ENCODE measurements around the gene EFL1. TPM values are rescaled to one million over a fixed set of nuclear protein-coding genes. Genes with fewer than 3 reads are reported as not detected.

EFL1 gene
- total and polyA plus RNA-seq, 2 of the 4 experiments (the other 2 are of a cell fraction) = 10.1 to 24.6 TPM

GRCh38 chr15:82146990-82147461, 115.5 kb downstream of the EFL1 start:
- POLR2A ChIA-PET (ENCODE audit: unreplicated experiment) = interaction anchor here (0.6 kb wide), 1 partner anchor 21 kb away, joined by 5 read pairs; no protein-coding TSS in a partner anchor
- dilution Hi-C loops (cut with HindIII; ENCODE audit: low sequenced_read_pairs, unreplicated experiment) (no loop called here), in situ Hi-C loops (cut with MboI; ENCODE audit: low sequenced_read_pairs) (no loop called here), intact Hi-C loops (cut with micrococcal nuclease) (no loop called here)
- Histone ChIP-seq H2AK5ac (ENCODE audit: low read depth, low read length) (no peak overlapping the region), H3K9ac (ENCODE audit: low read depth, low read length) (no peak overlapping the region), H3K4me1 (ENCODE audit: control insufficient read depth, insufficient read depth, low read length) (peaks cover 3% of the 10 kb centered on the region), H3K14ac (replicated peaks; ENCODE audit: low read depth, low read length) (no peak overlapping the region), H3K36me3 (ENCODE audit: control insufficient read depth, insufficient read depth, low read length) (peaks cover 7% of the 10 kb centered on the region), H3K79me1 (ENCODE audit: low read depth in 1 of 2, low read length in 2 of 2) (no peaks in the 10 kb centered on the region), H2BK20ac (ENCODE audit: low read depth, low read length) (0 out of 2 replicates have a peak overlapping the region, but pooled peaks have one; percentile 64), H4K8ac (ENCODE audit: low read depth in 2 of 2, low read length in 2 of 2) (peak overlapping the region in 1 of 2 experiments; percentile 58; a peak in 1 of 4 replicates), H3K9me1 (ENCODE audit: insufficient read depth, low read length) (peaks cover 7% of the 10 kb centered on the region), H4K5ac (ENCODE audit: low read depth, low read length) (no peak overlapping the region), H3K23ac (ENCODE audit: low read depth, low read length) (no peak overlapping the region), H2BK120ac (ENCODE audit: low read depth, low read length) (0 out of 2 replicates have a peak overlapping the region, but pooled peaks have one; percentile 24), H3K4me3 (ENCODE audit: insufficient read depth, low read depth, low read length) (no peak overlapping the region), H3K56ac (ENCODE audit: extremely low read depth, insufficient read depth, low read length) (no peak overlapping the region), H4K20me1 (ENCODE audit: insufficient read depth, low read length) (no peaks in the 10 kb centered on the region), H3K9me3 (ENCODE audit: control insufficient read depth, insufficient read depth, low read length) (no peaks in the 10 kb centered on the region), H2AK9ac (replicated peaks; ENCODE audit: low read depth, low read length, poor library complexity) (no peak overlapping the region), H3K27me3 (ENCODE audit: control insufficient read depth, insufficient read depth, low read length) (no peaks in the 10 kb centered on the region), H2BK15ac (ENCODE audit: low read depth, low read length) (no peak overlapping the region), H2BK5ac (ENCODE audit: low read depth, low read length, poor library complexity, severe bottlenecking) (peak overlapping the region; percentile 71), H4K91ac (ENCODE audit: insufficient read depth, low read depth, low read length) (no peak overlapping the region), H3K18ac (ENCODE audit: low read depth, low read length) (no peak overlapping the region), H3K4ac (ENCODE audit: low read depth, low read length) (peak overlapping the region; percentile 74; the same call in 1 of the 2 replicates), H2AFZ (replicated peaks; ENCODE audit: low read length, poor library complexity) (no peak overlapping the region), H3K4me2 (ENCODE audit: low read depth, low read length) (no peak overlapping the region), H3K27ac (ENCODE audit: insufficient read depth, low read length) (no peak overlapping the region)
- peak; percentile 90 for DNase-seq
- TF ChIP-seq CTCF (conservative IDR thresholded peaks at IDR 0.05; ENCODE audit: low read depth, low read length) (no peak), BHLHE40 (IDR thresholded peaks at IDR 0.05; ENCODE audit: low read depth, low read length) (peak; percentile 98), RFX5 (IDR thresholded peaks at IDR 0.05; ENCODE audit: low read depth, low read length) (no peak), USF2 (IDR thresholded peaks at IDR 0.05; ENCODE audit: low read depth, low read length) (peak; percentile 87), MAZ (IDR thresholded peaks at IDR 0.05; ENCODE audit: borderline replicate concordance, low read depth, low read length) (no peak), FOS (IDR thresholded peaks at IDR 0.05; ENCODE audit: low read depth, low read length) (peak; percentile 90), CEBPB (IDR thresholded peaks at IDR 0.05; ENCODE audit: low read depth, low read length) (peak; percentile 51; the same call in 1 of the 2 replicates), SMC3 (IDR thresholded peaks at IDR 0.05; ENCODE audit: low read depth, low read length) (no peak), CHD1 (IDR thresholded peaks at IDR 0.05; ENCODE audit: low read depth, low read length) (no peak), POLR2A (IDR thresholded peaks at IDR 0.05; ENCODE audit: low read depth, low read length) (no peak), ELK1 (IDR thresholded peaks at IDR 0.05; ENCODE audit: borderline replicate concordance, low read depth, low read length) (no peak), RAD21 (IDR thresholded peaks at IDR 0.05; ENCODE audit: low read length) (no peak), MXI1 (IDR thresholded peaks at IDR 0.05; ENCODE audit: borderline replicate concordance, low read depth, low read length) (0 out of 2 replicates have a peak, but pooled peaks have one; percentile 12), NFE2L2 (IDR thresholded peaks at IDR 0.05; ENCODE audit: low read depth, low read length) (peak; percentile 57; the same call in 1 of the 2 replicates), RCOR1 (IDR thresholded peaks at IDR 0.05; ENCODE audit: insufficient replicate concordance, low read length) (peak; percentile 73), MAFK (IDR thresholded peaks at IDR 0.05; ENCODE audit: low read depth, low read length) (no peak)
- no CpG with 5 or more reads among the region's 8 CpGs for WGBS, 2 experiments (ENCODE audit: extremely low coverage in 2 of 2, insufficient read length in 1 of 2)
- BruUV-seq (replicated peaks) = no TSS peak
- CTCF ChIA-PET = interaction anchor here (0.7 kb wide), 1 partner anchor 335 kb away, joined by 4 read pairs; no protein-coding TSS in a partner anchor
- ATAC-seq (ENCODE audit: low read depth) = peak; percentile 90
